OCI-LY7 (cell line): ENCODE measurements around the gene POC1A. TPM values are rescaled to one million over a fixed set of nuclear protein-coding genes. Genes with fewer than 3 reads are reported as not detected.

ENCODE experiments used
- BruUV-seq: library from RNA; stranded (reverse); fragments of 400-500 nt; replicated peaks from 2 replicates; lab custom pipeline; 2021; lab: Mats Ljungman, UMichigan
- CTCF ChIA-PET: fragments of 300-600 bp; sonication (Branson Sonifier 250); formaldehyde crosslinking; loops from one replicate; lab custom pipeline; 2022; ENCODE audit warnings: antibody characterized with exemption; ENCODE audit not compliant: unreplicated experiment; lab: Charles Lee
- POLR2A ChIA-PET: fragments of 300-600 bp; sonication (Branson Sonifier 250); formaldehyde crosslinking; loops from one replicate; lab custom pipeline; 2022; ENCODE audit warnings: antibody characterized with exemption; lab: Charles Lee
- DNase-seq: peaks from one replicate; pipeline ENCODE4 v3.0.0-alpha.2; 2015; ENCODE audit warnings: low spot score
- H2AFZ ChIP-seq: fragments of 200-600 bp; sonication (generic), shearing (Covaris generic); 2 replicates; pipeline ENCODE4 v1.6.1; 2014; ENCODE audit warnings: mild to moderate bottlenecking, antibody characterized with exemption, low read length, moderate library complexity
- H3K27ac ChIP-seq: fragments of 200-600 bp; sonication (generic); 2 replicates; pipeline ENCODE4 v1.5.1; 2014; ENCODE audit warnings: mixed run types, low read depth, mild to moderate bottlenecking, moderate library complexity, low read length, inconsistent platforms; ENCODE audit not compliant: poor library complexity, severe bottlenecking
- H3K36me3 ChIP-seq: fragments of 200-600 bp; sonication (generic); 2 replicates; pipeline ENCODE4 v1.6.1; 2014; ENCODE audit warnings: mild to moderate bottlenecking, antibody characterized with exemption, low read length, moderate library complexity, mixed read lengths; ENCODE audit not compliant: insufficient read depth
- H3K4me1 ChIP-seq: fragments of 200-600 bp; sonication (generic); 2 replicates; pipeline ENCODE4 v1.5.1; 2014; ENCODE audit warnings: mild to moderate bottlenecking, low read length; ENCODE audit not compliant: insufficient read depth, poor library complexity, severe bottlenecking
- H3K4me2 ChIP-seq: fragments of 200-600 bp; sonication (generic); 2 replicates; pipeline ENCODE4 v1.6.1; 2014; ENCODE audit warnings: mild to moderate bottlenecking, low read length
- H3K4me3 ChIP-seq: fragments of 200-600 bp; sonication (generic); 2 replicates; pipeline ENCODE4 v1.5.1; 2014; ENCODE audit warnings: mild to moderate bottlenecking, low read depth, low read length; ENCODE audit not compliant: poor library complexity, severe bottlenecking
- H3K79me2 ChIP-seq: fragments of 200-600 bp; sonication (generic); 2 replicates; pipeline ENCODE4 v1.6.1; 2016; ENCODE audit warnings: low read depth, mild to moderate bottlenecking, low read length, moderate library complexity, mixed read lengths; ENCODE audit not compliant: insufficient read depth
- H3K9me2 ChIP-seq: fragments of 200-600 bp; sonication (generic); 2 replicates; pipeline ENCODE4 v1.6.1; 2016; ENCODE audit warnings: mild to moderate bottlenecking, low read length, mixed read lengths; ENCODE audit not compliant: insufficient read depth
- H3K9me3 ChIP-seq: fragments of 200-600 bp; sonication (generic); 2 replicates; pipeline ENCODE4 v1.6.1; 2014; ENCODE audit warnings: mild to moderate bottlenecking, mixed run types, low read length, mixed read lengths
- H4K20me1 ChIP-seq: fragments of 200-600 bp; sonication (generic); 2 replicates; pipeline ENCODE4 v1.6.1; 2014; ENCODE audit warnings: mild to moderate bottlenecking, antibody characterized with exemption, low read length, moderate library complexity, mixed read lengths; ENCODE audit not compliant: insufficient read depth
- CTCF ChIP-seq: fragments of 200-600 bp; sonication (generic); conservative IDR thresholded peaks from 2 replicates; pipeline ENCODE4 v1.5.1; 2014; ENCODE audit warnings: mild to moderate bottlenecking, antibody characterized with exemption, low read length, moderate library complexity, mixed read lengths
- EZH2phosphoT487 ChIP-seq: fragments of 200-600 bp; sonication (generic); IDR thresholded peaks from 2 replicates; pipeline ENCODE4 v1.6.1; 2018; ENCODE audit warnings: low read depth, borderline replicate concordance, mild to moderate bottlenecking, mixed run types, antibody characterized with exemption, low read length, moderate library complexity, mixed read lengths
- intact Hi-C: fragments of 100-400 bp; cut with micrococcal nuclease; formaldehyde crosslinking; loops from one replicate; pipeline ENCODE4 v1.10.0; 2022; ENCODE audit not compliant: unreplicated experiment
- total RNA-seq, 2 experiments: library from RNA; depleted of rRNA in 1 of 2; stranded (reverse); fragments of >200 nt in 1 of 2; shearing (Covaris generic) in 1 of 2; gene quantifications; 2 replicates each; pipeline ENCODE4 v1.2.3, GENCODE V29; 2014 to 2022

The POC1A gene
- total RNA-seq, 2 experiments from 2014 or later, result 40.0 to 41.0 TPM

GRCh38 chr3:52051444-52051843 lies 102.8 kb downstream of the POC1A start:
- Histone ChIP-seq H3K9me2 (no peaks in the 10 kb centered on the region), H2AFZ (no peak overlapping the region), H4K20me1 (no peaks in the 10 kb centered on the region), H3K9me3 (no peaks in the 10 kb centered on the region), H3K36me3 (peaks cover 44% of the 10 kb centered on the region; the same call in 1 of the 2 replicates), H3K79me2 (no peaks in the 10 kb centered on the region), H3K4me1 (peaks cover 27% of the 10 kb centered on the region), H3K4me3 (no peak overlapping the region), H3K4me2 (no peak overlapping the region), H3K27ac (no peak overlapping the region)
- ChIA-PET POLR2A (no interaction called here), CTCF (no interaction called here)
- DNase-seq, result no peak
- no TSS peak for BruUV-seq
- TF ChIP-seq CTCF, result no peak
- no peak for TF ChIP-seq EZH2phosphoT487
- intact Hi-C loops, result no loop called here

GRCh38 chr3:52050571-52050970 lies 103.7 kb downstream of the POC1A start:
- CTCF ChIA-PET, result no interaction called here
- Histone ChIP-seq H3K27ac (no peak overlapping the region), H3K4me2 (no peak overlapping the region), H3K9me3 (no peaks in the 10 kb centered on the region), H3K4me1 (peaks cover 27% of the 10 kb centered on the region), H2AFZ (no peak overlapping the region), H3K4me3 (no peak overlapping the region), H3K36me3 (peaks cover 44% of the 10 kb centered on the region; the same call in 1 of the 2 replicates), H3K79me2 (no peaks in the 10 kb centered on the region), H4K20me1 (no peaks in the 10 kb centered on the region), H3K9me2 (no peaks in the 10 kb centered on the region)
- intact Hi-C loops, result no loop called here
- POLR2A ChIA-PET, result interaction anchor here (0.6 kb wide), 1 partner anchor 59 kb away, joined by 3 read pairs; no protein-coding TSS in a partner anchor
- DNase-seq, result no peak
- TF ChIP-seq EZH2phosphoT487 (no peak), CTCF (no peak)
- no TSS peak for BruUV-seq

- DNase-seq, result no peak
- intact Hi-C loops, result no loop called here
- no TSS peak for BruUV-seq
- H3K9me3 ChIP-seq, result no peaks in the 10 kb centered on the region
- CTCF ChIA-PET, result no interaction called here
- no peak overlapping the region for H3K4me3 ChIP-seq
- no peaks in the 10 kb centered on the region for H3K9me2 ChIP-seq
- H3K27ac ChIP-seq, result no peak overlapping the region
- POLR2A ChIA-PET, result no interaction called here
- peaks cover 23% of the 10 kb centered on the region for H3K4me1 ChIP-seq
- no peak overlapping the region for H2AFZ ChIP-seq
- no peaks in the 10 kb centered on the region for H4K20me1 ChIP-seq
- no peak for TF ChIP-seq EZH2phosphoT487
- no peak for TF ChIP-seq CTCF
- peaks cover 44% of the 10 kb centered on the region; the same call in 1 of the 2 replicates for H3K36me3 ChIP-seq
- H3K4me2 ChIP-seq, result no peak overlapping the region
- H3K79me2 ChIP-seq, result no peaks in the 10 kb centered on the region
Measured at GRCh38 chr3:52049503-52049902, 104.7 kb downstream of the POC1A start.
